GM19023 (cell line): ENCODE results near the gene MACROD2.

Experiments used
- ATAC-seq: cut with Tn5 transposase; IDR thresholded peaks from one replicate; pipeline ENCODE4 v1.9.1; 2021; ENCODE audit warnings: mild to moderate bottlenecking, moderate library complexity; ENCODE audit not compliant: unreplicated experiment

Gene MACROD2

DNA sequence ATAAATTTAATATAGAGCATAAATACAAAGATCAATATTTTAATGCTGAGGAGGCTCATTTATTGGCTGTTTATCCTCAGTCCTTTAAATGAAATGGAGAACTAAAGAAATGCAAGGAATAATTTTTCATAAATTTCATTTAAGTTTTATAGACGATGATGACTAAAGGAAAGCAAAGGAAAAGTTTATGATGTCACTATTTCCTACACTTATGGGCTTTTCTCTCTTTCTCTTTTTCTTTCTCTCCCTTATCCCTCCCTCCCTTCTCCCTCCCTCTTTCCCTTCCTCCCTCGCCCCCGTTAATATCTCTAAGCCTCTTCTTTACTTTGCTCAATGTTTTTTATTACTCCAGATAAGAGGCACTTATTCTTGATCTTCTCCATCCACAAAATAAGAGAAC lies 1231.8 kb downstream of the MACROD2 start:
- no peak for ATAC-seq

DNA sequence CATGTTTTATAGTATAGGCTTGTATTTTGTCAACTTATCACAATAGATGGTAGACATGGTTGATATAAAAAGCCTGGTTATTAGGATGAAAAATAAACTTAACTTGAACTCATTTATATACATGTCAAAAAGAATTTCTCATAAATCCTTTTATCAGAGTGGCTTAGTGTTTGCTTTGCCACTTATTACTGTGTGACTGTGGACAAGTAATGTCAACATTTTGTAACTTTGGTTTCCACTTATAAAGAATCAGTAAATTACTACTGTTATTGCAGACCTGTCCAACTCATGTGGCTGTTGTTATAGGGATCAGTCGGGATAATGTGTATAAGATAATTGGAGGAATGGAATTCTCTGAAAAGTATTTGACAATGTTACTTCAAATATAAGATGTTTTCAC lies 1236.9 kb downstream of the MACROD2 start:
- no peak for ATAC-seq

DNA sequence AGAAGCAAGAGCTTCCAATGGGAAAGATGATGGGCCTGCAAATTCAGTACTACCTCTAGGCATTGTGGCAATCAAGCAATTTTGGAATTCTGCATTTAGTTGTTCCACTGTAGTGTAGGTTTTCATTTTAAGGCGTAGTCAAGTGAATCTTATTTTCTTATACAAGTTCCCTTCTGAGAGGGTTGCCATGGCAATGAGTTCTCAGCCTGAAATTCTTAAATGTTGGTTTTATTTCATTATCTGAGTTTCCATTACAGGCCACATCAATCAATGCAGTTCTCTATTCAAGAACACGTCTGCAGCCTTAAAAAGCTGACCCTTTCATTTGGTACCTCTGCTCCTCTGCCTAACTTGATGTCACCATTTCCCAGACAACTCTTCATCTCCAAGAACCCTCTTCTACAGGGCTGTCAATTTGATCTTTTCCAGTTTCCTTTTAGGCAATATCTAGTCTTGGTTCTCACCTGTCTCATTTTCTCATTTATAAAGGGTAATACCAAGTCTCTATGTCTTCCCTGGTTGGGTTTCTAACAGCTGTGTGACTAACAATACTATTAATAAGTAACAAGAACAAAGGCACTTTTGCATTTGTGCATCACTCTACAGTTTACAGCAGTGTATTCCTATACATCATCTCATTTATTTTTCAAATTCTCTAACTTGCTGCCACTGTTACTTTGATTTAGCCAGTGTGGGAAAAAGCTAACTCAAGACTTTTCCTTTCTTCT lies 1240.3 kb downstream of the MACROD2 start:
- ATAC-seq = no peak

DNA sequence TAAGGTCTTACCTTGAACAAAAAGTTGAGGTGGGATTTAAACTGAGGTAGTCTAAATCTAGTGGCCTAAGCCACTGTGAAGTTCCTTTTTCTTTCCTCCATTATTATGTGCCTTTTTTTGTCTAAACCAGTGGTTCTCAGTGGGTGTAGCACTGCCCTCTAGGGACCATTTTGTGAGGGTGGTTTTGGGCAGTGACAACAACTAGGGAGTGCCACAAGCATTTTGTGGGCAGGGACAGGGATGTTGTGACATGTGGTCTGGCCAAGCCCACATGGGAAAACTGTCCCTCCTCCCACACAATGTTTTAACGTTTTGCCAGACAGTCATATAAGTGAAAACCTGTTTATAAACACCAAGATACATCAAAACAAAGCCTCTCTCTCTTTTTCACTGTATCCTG lies 1241.5 kb downstream of the MACROD2 start:
- no peak for ATAC-seq

DNA sequence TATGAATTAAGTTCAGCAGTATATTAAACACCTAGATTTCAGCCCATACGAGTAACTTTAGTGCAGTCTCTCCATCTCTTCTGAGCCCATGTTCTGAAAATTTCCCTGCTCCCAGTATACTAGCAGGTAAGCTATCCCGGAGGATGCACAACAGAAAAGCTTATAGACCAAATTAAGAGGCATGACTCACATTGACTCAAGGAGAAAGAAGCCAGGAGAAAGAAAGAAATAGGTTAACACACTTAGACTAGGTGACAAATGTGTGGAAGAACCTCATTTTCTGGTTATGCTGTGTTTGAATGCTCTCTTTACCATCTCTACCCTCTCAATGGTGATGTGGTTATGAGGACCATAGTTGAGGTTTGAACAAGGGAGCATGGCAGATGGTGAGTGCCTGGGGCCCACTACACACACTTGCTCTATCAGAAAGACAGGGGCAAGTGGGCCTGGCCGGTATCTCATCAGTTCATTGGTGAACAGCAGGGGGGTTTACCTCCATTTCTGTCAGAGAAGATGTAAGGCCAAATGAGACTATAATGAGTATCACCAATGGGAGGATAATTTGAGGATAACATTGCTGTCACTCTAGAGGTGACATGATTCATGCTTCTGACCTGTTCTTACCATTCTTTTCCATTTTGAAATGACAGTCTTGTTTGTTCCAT lies 1244.4 kb downstream of the MACROD2 start:
- no peak for ATAC-seq

DNA sequence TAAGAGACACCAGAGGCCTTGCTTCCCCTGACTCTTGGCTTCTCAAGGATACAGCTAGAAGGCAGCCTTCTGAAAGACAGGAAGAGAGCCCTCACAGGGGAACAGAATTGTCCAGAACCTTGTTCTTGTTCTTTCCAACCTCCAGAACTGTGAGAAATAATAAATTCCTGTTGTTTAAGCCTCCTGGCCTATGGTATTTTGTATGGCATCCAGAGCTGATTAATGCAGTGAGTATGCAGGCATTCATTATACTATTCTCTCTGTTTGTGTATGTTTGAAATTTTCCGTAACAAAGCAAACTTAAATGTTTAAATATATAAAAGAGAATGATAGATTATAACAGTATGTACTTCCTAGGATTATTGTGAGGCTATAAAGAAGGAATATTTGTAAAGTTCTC lies 1245.5 kb downstream of the MACROD2 start:
- ATAC-seq = no peak

DNA sequence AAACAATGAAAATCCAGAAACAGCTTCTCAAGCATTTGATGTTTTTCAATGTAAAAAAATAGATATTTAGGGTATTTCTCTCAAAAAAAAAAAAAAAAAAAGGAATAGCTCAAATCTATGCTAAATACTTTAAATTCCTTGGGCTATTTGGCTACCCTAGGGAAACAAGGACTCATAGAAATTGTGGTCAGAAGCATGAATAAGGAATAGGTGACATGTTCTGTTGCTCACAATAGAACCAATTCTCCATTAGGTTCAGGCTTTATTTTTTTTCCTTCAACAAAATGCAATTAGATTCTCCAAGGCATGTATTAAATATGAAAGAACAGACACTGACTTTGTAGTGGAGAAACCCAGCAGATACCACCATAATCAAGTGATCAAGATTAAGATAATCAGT lies 1246.4 kb downstream of the MACROD2 start:
- no peak for ATAC-seq

DNA sequence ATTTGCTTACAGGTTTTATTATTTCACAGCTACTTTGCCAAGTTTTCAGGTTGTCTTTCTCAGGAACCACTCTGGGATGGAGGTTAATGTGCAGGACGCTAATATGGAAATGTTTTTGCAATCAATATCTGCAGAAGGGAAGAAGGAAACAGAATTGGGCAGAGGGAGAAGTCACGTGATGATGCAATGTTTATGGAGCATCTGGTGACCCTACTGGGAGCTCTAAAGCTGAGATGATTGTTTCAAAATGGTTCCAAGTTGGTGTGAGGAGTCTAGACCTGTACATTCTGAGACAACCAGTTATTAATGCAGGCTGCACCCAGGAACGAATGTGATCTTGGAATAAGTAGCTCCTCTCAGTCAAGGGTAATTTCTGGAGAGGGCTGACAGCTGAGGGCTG lies 1247.5 kb downstream of the MACROD2 start:
- no peak for ATAC-seq

DNA sequence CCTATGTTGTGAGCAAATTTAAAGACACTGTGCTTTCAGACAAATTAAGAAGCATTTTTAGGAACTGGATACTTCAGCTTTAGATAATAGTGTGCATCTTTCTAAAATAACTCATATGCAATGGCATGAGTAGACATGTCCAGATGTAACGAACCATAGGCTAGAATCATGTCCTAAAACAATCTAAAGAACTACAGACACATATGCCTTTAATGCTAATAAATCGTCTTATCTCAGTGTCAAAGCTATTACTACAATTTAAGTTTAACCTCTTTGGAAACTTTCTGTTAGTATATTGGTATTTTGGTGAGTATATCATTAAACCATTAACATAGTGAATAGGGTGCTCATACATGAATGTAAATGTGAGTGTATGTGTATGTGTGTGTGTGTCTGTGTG lies 1250.6 kb downstream of the MACROD2 start:
- no peak for ATAC-seq

DNA sequence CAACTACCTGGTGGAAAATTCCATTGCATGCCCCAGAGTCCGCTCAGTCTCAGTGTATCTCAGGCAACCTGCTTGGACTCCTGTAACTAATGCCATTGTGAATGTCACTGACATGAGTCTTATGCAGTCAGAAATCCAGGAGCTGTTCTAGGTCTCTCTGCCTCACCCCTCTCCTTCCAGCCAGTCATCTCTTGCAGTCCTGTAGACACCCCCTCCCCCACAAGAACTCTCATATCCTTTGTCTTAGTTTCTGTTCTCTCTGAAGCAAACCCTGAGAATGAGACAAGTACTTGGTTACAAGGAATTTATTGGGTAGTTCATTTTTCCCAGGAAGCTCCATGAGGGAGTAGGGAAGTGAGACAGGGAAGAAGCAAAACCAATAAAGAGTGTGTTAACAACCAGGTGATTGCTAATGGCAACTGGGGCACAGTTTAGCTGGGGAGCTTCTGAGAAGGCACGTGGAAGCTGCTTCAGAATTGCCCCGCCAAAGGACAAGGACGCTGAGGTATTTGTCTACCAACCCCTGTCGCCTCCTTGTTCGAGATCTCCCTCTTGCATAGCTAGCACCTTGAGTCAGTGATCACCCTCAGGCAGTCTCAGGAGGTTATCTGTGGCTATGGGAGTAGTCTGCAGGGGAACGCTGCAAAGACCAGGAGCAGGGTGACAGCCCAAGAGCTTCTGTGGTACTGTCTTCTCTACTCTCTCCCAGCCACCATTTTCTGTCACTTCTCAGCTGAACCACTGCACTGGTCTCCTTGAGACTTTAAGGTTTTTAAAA lies 1253.5 kb downstream of the MACROD2 start:
- ATAC-seq = no peak

DNA sequence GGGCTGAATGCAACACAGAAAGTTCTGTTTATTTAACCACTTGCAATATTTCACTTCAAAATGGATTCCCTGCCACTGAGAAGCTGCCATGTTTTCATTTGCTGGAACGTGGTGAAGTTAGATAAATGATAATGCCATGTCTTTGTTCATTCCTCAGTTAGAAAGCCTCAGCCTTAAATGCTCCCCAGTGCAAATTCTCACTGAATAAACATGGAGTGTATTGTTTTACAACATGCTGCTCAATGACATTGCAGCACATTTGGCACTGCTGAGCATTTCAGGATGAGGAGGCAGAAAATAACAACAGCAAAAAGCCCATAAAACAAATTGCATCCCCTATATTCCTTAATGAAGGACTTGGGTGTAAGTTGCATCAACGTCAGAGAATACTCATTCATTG lies 1255.9 kb downstream of the MACROD2 start:
- no peak for ATAC-seq

DNA sequence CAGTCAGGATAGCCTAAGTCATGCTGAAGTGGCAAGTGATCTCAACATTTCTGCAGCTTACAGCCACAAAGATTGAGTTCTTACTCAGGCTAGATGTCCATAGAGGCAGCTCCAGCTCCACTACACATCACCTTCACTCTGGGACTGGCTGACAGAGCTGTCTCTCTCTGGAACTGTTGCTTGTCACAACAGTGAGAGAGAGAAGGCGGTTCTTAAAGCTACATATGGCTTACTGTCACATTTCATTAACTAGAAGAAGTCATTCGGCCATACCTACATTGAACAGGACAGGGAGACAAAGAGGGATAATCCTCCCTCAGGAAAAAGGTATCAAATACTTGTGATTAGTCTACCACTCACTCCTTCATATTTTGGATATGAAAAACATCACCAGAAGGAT lies 1257.0 kb downstream of the MACROD2 start:
- ATAC-seq = no peak

DNA sequence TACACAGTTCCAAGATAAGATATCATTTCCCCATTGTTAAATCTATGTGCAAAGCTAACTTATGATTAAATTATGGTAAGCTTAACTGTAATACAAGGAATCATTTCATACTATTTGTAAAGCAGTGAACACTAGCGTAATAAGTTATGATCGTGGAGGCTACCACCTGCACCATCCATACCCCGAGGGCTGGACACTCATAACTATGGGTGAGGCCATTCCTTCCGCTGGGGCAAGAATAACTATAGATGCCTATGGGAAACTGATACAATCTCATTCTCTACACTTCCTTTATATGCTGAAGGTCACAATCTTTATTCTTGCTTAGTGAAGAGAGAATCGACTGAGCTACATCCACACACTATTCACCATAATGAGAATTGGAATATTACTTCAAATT lies 1258.1 kb downstream of the MACROD2 start:
- no peak for ATAC-seq

DNA sequence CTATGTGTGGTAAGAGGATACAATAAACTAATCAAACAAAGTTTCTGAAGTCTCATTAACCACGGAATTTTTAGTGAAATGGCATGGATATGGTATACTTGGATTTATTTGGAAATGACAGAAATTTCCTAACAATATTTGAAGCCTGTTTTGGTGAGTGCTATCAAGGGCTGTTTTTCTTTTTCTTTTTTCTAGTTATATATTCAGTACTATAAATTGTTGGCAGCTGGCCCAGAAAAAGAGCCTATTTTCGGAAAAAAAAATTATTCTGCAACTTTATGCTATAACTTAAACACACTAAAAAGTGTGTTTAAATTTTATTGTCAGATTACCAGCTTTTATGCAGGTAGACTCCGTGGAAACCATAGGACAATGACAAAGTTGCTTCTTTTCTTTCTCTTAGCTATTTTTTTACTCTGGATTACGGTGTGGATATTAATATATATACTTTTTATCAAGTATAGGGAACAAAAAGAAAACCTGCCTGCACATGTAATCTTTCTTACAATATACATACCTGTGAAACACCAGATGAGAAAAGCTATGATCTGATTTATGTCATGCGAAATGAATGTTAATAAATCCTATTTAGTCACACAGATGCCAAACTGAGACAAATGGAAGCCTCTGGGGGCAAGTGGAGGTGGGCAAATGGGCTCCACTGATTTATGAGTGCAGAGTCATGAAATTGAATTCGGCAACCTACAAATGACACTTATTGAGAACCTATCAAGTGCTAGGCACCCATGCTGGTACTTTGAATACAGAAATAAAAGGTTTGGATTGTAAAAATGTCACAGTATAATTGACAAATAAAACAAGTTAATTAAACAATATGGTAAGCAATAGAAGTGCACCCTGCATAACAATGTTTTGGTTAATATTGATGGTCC lies 1261.6 kb downstream of the MACROD2 start:
- ATAC-seq = no peak

DNA sequence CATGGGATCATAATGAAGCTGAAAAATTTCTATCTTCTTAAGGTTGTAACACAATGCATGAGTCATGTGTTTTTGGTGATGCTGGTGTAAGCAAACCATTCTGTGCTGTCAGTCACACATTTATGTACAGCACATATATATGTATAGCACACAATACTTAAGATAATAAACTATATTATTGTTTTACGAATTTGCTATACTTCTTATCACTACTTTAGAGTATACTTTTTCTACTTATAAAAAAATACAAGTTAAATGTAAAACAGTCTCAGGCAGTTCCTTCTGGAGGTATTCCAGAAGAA lies 1262.2 kb downstream of the MACROD2 start:
- no peak for ATAC-seq

DNA sequence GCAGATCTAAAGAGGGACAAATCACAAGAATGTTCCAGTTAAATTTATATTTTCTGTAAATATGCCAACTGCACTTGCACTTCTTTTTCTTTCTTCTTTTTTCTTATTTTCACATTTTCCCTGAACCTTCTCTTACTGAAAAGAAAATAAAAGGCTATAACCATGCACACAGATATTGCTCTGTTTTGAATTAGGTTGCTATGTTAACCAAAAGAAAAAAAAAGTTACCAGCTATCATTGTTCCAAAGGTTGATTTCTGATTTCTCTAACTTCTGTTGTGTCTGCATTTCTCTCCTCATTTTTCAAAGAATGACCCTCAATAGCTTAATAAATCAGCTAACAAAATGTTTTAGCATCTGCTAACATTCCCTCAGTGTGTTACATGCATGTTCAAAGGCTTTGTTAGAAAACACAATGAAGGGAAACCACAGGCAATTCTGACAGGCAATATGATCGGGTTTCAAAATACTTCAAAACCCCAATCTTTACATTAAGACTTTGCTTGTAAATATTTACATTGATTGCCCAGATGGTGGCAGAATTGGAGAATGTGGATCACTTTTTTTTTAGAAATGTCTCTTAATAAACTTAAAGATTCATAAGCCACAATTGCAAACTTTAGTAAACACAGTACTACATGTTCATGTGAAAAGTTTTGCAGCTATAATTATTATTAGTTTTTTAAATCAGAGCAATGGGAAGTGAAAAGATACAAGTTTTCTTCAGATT lies 1270.4 kb downstream of the MACROD2 start:
- ATAC-seq = no peak

DNA sequence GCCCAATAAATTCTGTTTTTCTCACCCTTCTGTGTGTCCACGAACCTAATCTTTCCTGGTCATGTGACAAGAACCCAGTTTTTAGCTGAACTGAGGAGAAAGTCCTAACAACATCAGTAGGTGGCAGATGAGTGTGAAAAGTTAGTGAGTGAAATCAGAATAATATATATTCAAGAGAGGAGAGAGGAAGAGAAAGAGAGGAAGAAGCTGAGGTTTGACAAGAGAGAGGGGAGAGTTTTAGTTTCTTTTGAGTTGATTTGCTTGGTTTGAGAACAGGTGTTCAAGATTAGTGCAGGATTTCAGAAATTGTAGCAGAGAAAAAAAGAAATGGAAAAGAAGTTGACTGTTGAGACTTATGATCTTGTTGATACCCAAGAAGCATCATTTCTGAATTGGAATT lies 1272.6 kb downstream of the MACROD2 start:
- no peak for ATAC-seq

DNA sequence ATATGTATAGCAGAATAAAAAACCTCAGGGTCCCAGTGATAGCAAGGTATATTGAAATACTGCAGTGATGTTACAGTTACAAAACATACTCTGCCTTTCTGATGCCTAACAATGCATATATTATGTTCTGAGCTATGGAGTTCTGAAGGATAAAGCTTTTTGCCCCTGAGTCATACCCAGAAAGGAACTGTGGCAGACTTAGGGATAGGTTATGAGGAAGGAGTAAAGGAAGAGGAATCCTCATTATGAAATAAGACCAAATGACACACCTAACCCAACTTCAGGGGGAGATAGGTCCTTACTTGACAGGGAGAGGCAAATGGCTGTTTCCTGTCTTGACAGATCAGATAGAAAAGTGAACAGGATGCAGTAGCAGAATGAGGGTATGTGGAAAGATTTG lies 1282.7 kb downstream of the MACROD2 start:
- no peak for ATAC-seq

DNA sequence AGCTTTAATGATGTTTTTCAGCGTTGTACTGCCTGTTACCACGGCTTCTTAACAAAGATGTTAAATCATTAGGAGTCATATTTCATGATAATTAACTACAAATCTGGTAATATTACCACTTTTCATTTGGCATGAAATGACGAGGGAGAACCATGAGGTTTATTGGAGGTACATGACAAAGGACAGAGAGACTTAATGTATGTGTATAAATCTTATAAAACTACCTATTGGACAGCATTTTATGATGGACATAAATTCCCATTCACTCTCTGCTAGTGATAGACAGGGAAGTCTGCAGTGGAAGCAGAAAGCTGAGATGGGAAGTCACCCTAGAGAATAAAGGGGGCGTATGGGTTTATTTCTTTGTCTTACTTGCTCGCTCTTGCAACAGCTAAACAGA lies 1292.0 kb downstream of the MACROD2 start:
- ATAC-seq = no peak

DNA sequence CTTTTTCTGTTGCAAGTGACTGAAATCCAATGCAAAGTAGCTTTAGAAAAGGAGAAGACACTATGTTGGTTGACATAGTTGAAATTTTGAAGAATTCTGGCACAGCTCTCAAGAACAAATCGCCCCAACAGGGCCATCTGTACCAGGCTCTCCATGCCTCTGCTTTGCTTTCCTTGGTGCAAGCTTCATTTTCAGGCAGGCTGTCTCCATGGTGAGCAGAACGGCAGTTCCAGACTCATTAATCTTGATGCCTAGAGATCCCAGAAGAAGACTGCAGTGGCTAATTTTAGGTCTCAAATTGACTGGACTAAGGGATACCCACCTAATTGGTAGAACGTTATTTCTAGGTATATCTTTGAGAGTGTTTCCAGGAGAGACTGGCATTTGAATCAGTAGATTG lies 1292.8 kb downstream of the MACROD2 start:
- ATAC-seq = no peak

DNA sequence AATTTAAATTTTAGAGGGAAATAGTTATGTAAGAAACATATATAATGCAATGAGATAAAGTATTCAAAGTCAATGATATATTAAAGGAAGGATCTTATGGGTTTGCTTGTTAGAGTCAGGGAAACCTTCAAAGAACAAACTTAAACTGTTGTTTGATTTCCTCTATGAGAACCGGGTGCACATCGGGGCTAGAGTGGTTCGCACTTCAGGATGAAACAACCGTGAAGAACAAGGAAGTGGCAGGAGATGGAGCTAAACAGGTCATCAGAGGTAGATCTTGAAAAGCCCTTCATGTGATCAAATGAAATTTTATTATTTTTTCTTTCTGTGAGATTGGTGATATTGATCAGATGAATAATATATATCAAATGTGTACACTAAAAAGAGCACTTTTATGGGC lies 1294.0 kb downstream of the MACROD2 start:
- no peak for ATAC-seq
